GM12891 (cell line): Measurements from ENCODE around the gene RACGAP1.

Source experiments
- PAX5 ChIP-seq: IDR thresholded peaks from 2 replicates; pipeline ENCODE4 v1.6.1; 2011; ENCODE audit warnings: low read length, moderate library complexity, mild to moderate bottlenecking; ENCODE audit not compliant: insufficient read depth, severe bottlenecking
- POLR2AphosphoS5 ChIP-seq: IDR thresholded peaks from 2 replicates; pipeline ENCODE4 v1.6.1; 2011; ENCODE audit warnings: low read depth, low read length, control low read depth
- TAF1 ChIP-seq: IDR thresholded peaks from 2 replicates; pipeline ENCODE4 v1.6.1; 2011; ENCODE audit warnings: low read depth, low read length, control low read depth

DNA sequence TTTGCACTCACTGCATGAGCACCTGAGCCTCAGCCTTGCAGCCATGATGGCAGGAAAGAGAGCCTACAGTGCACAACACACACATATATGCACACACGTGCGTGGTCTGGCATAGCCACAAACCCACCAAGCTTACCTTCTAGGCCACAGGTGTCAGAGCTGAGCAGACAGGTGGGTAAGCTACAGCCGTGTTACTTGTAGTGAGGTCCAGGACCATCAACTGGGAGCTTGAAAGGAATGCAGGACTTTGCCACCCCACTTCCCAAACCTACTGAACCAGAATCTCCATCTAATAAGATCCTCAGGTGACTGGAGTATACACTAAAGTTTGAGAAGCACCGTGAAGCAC, 34.8 kb upstream of the RACGAP1 start:
- TF ChIP-seq PAX5 (no peak), TAF1 (no peak), POLR2AphosphoS5 (no peak)
